ENCODE measurements around the gene FOXA2. TPM values are rescaled to one million over a fixed set of nuclear protein-coding genes. Genes with fewer than 3 reads are reported as not detected.

FOXA2 gene
- polyA plus RNA-seq, 2 of the 4 experiments (the other 2 are of a cell fraction): 8.3 to 20.7 TPM

DNA sequence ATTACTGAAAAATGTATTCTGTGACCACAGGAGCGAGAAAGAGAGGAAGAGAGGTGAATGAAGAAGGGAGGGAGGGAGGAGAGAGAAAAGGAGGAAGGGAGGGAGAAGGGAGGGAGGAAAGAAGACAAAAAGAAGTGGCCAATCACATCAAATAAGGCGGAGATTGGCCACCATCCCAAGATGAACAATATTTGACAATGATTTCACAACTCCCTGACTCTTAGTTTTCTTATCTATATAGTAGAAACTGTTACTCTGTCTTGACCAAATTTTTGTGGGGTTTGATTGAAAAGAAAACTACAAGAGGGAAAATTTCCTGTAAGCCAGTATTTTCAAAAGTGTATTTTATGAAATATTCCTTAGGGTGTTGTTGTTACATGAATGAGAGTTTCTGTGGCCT is 52.6 kb downstream of the FOXA2 start:
- H3K4me2 ChIP-seq: no peak overlapping the region; the same call in 2 of the 3 replicates
- ATAC-seq (no peak), FAIRE-seq (no peak), DNase-seq (ENCODE audit: low read depth in 1 of 2, low spot score in 1 of 2) (no peak)
- POLR2A ChIA-PET: no interaction called here
- TF ChIP-seq ZFP36 (IDR thresholded peaks at IDR 0.05; ENCODE audit: borderline replicate concordance, partially characterized antibody): no peak
- TF ChIP-seq FOSL2 (IDR thresholded peaks at IDR 0.05): no peak
- TF ChIP-seq FOSL2 (CRISPR knock-in tag; IDR thresholded peaks at IDR 0.05): no peak
- no peak for TF ChIP-seq KDM5A (IDR thresholded peaks at IDR 0.05)
- TF ChIP-seq SMC3 (IDR thresholded peaks at IDR 0.05): no peak
- TF ChIP-seq MAFK (IDR thresholded peaks at IDR 0.05; ENCODE audit: partially characterized antibody): no peak
- TF ChIP-seq, protein P1, sequence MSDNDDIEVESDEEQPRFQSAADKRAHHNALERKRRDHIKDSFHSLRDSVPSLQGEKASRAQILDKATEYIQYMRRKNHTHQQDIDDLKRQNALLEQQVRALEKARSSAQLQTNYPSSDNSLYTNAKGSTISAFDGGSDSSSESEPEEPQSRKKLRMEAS (IDR thresholded peaks at IDR 0.05): no peak
- TF ChIP-seq FOSB (CRISPR knock-in tag; IDR thresholded peaks at IDR 0.05): no peak
- no peak for TF ChIP-seq JUNB (IDR thresholded peaks at IDR 0.05)
- peak; percentile 17 to 35; a peak in 2 of 4 replicates for TF ChIP-seq CEBPB (IDR thresholded peaks at IDR 0.05)
- H3K4me1 ChIP-seq: peaks cover 10% of the 10 kb centered on the region
- CTCF ChIA-PET: interaction anchor here (0.8 to 3.2 kb wide), 5 partner anchors 8 to 523 kb away, joined by 3 to 10 read pairs (median 3); no protein-coding TSS in a partner anchor
- no peak overlapping the region for H3K4me3 ChIP-seq
- no peaks in the 10 kb centered on the region for H3K9me3 ChIP-seq
- H3K27ac ChIP-seq: no peak overlapping the region
- WGBS (ENCODE audit: missing lambda C conversion rate): 86% methylated on average over 2 of the region's 2 CpGs

GRCh38 chr20:22531056-22531615 is 53.2 kb downstream of the FOXA2 start:
- 70% methylated on average over 8 of the region's 8 CpGs for WGBS (ENCODE audit: missing lambda C conversion rate)
- CTCF ChIA-PET: interaction anchor here (1.0 to 3.2 kb wide), 2 partner anchors 7 to 24 kb away, joined by 6 to 10 read pairs; no protein-coding TSS in a partner anchor
- Histone ChIP-seq H3K4me2 (no peak overlapping the region), H3K4me1 (peaks cover 8% of the 10 kb centered on the region; the same call in 2 of the 3 replicates), H3K9me3 (no peaks in the 10 kb centered on the region), H3K27ac (0 out of 6 replicates have a peak overlapping the region, but pooled peaks of 1 of the 2 experiments have one; percentile 11), H3K4me3 (no peak overlapping the region)
- TF ChIP-seq, protein P2, sequence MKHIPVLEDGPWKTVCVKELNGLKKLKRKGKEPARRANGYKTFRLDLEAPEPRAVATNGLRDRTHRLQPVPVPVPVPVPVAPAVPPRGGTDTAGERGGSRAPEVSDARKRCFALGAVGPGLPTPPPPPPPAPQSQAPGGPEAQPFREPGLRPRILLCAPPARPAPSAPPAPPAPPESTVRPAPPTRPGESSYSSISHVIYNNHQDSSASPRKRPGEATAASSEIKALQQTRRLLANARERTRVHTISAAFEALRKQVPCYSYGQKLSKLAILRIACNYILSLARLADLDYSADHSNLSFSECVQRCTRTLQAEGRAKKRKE (CRISPR knock-in tag; IDR thresholded peaks at IDR 0.05; ENCODE audit: low read depth): no peak
- no peak for TF ChIP-seq ZSCAN20 (CRISPR knock-in tag; IDR thresholded peaks at IDR 0.05)
- TF ChIP-seq ZNF302 (CRISPR knock-in tag; IDR thresholded peaks at IDR 0.05): no peak
- no peak for TF ChIP-seq RNF2 (IDR thresholded peaks at IDR 0.05; ENCODE audit: borderline replicate concordance, low read depth)
- TF ChIP-seq KDM1A (IDR thresholded peaks at IDR 0.05; ENCODE audit: low read depth): no peak
- TF ChIP-seq, protein P3, sequence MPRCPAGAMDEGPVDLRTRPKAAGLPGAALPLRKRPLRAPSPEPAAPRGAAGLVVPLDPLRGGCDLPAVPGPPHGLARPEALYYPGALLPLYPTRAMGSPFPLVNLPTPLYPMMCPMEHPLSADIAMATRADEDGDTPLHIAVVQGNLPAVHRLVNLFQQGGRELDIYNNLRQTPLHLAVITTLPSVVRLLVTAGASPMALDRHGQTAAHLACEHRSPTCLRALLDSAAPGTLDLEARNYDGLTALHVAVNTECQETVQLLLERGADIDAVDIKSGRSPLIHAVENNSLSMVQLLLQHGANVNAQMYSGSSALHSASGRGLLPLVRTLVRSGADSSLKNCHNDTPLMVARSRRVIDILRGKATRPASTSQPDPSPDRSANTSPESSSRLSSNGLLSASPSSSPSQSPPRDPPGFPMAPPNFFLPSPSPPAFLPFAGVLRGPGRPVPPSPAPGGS (IDR thresholded peaks at IDR 0.05): no peak
- TF ChIP-seq ZFP36 (IDR thresholded peaks at IDR 0.05; ENCODE audit: borderline replicate concordance, partially characterized antibody): no peak
- no peak for TF ChIP-seq POLR2A (IDR thresholded peaks at IDR 0.05; ENCODE audit: low read length)
- no peak for TF ChIP-seq HOXA7 (CRISPR knock-in tag; IDR thresholded peaks at IDR 0.05)
- TF ChIP-seq NFE2L2 (conservative IDR thresholded peaks at IDR 0.05; ENCODE audit: low read length): no peak
- TF ChIP-seq EHMT2 (IDR thresholded peaks at IDR 0.05; ENCODE audit: low read depth): no peak
- TF ChIP-seq HEYL (CRISPR knock-in tag; IDR thresholded peaks at IDR 0.05): no peak
- TF ChIP-seq BHLHE40 (IDR thresholded peaks at IDR 0.05; ENCODE audit: low read depth, low read length): no peak
- TF ChIP-seq ESRRA (IDR thresholded peaks at IDR 0.05; ENCODE audit: borderline replicate concordance, low read length): no peak
- TF ChIP-seq, protein P4, sequence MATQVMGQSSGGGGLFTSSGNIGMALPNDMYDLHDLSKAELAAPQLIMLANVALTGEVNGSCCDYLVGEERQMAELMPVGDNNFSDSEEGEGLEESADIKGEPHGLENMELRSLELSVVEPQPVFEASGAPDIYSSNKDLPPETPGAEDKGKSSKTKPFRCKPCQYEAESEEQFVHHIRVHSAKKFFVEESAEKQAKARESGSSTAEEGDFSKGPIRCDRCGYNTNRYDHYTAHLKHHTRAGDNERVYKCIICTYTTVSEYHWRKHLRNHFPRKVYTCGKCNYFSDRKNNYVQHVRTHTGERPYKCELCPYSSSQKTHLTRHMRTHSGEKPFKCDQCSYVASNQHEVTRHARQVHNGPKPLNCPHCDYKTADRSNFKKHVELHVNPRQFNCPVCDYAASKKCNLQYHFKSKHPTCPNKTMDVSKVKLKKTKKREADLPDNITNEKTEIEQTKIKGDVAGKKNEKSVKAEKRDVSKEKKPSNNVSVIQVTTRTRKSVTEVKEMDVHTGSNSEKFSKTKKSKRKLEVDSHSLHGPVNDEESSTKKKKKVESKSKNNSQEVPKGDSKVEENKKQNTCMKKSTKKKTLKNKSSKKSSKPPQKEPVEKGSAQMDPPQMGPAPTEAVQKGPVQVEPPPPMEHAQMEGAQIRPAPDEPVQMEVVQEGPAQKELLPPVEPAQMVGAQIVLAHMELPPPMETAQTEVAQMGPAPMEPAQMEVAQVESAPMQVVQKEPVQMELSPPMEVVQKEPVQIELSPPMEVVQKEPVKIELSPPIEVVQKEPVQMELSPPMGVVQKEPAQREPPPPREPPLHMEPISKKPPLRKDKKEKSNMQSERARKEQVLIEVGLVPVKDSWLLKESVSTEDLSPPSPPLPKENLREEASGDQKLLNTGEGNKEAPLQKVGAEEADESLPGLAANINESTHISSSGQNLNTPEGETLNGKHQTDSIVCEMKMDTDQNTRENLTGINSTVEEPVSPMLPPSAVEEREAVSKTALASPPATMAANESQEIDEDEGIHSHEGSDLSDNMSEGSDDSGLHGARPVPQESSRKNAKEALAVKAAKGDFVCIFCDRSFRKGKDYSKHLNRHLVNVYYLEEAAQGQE (IDR thresholded peaks at IDR 0.05): no peak
- TF ChIP-seq KDM5A (IDR thresholded peaks at IDR 0.05): no peak
- TF ChIP-seq CBX2 (IDR thresholded peaks at IDR 0.05; ENCODE audit: borderline replicate concordance, low read depth): no peak
- no peak for TF ChIP-seq JUNB (IDR thresholded peaks at IDR 0.05)
- TF ChIP-seq MYC (IDR thresholded peaks at IDR 0.05; ENCODE audit: borderline replicate concordance, low read length): no peak
- ATAC-seq (no peak), DNase-seq (ENCODE audit: low read depth in 1 of 2, low spot score in 1 of 2) (no peak), FAIRE-seq (no peak)
- POLR2A ChIA-PET: no interaction called here

Measured in A549 (cell line).